ENCODE data around the gene DNAI1.

DNA sequence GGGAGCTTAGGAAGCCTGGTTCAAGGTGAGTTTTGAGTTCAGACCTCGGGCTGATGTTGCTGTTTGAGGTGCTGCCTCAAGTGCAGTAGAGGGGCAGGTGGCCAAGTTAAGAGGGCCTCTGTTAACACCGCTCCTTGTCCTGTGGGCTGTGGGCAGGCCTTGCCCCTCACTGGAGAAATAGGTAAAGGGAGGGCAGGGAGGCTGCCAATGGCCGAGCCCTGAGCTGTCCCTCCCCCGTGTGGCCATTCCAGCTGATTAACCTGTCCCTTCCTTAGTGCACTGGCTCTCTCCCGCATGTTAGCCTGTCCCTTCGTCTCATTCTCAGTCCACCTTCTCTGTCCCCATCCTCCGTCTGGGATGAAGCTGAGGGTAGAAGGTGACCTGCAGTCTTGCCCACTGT is 109.5 kb downstream of the DNAI1 start:
- TF ChIP-seq, protein P1, sequence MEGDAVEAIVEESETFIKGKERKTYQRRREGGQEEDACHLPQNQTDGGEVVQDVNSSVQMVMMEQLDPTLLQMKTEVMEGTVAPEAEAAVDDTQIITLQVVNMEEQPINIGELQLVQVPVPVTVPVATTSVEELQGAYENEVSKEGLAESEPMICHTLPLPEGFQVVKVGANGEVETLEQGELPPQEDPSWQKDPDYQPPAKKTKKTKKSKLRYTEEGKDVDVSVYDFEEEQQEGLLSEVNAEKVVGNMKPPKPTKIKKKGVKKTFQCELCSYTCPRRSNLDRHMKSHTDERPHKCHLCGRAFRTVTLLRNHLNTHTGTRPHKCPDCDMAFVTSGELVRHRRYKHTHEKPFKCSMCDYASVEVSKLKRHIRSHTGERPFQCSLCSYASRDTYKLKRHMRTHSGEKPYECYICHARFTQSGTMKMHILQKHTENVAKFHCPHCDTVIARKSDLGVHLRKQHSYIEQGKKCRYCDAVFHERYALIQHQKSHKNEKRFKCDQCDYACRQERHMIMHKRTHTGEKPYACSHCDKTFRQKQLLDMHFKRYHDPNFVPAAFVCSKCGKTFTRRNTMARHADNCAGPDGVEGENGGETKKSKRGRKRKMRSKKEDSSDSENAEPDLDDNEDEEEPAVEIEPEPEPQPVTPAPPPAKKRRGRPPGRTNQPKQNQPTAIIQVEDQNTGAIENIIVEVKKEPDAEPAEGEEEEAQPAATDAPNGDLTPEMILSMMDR (IDR thresholded peaks at IDR 0.05 in 8 of 11, conservative IDR thresholded peaks at IDR 0.05 in 3 of 11): no peak
- TF ChIP-seq POLR2A (IDR thresholded peaks at IDR 0.05): no peak
